K562 (cell line): ENCODE measurements around the gene FRK. TPM values are rescaled to one million over a fixed set of nuclear protein-coding genes. Genes with fewer than 3 reads are reported as not detected.

Source experiments
- ATAC-seq: fragments of 200-7000 bp; cut with Tn5 transposase; 3 replicates; pipeline ENCODE4 v1.9.1; 2020; ENCODE audit warnings: moderate library complexity
- BruUV-seq: library from RNA; stranded (reverse); fragments of 400-500 nt; replicated peaks from 2 replicates; lab custom pipeline; 2021; lab: Mats Ljungman, UMichigan
- CTCF ChIA-PET: fragments of 300-600 bp; formaldehyde crosslinking; extraction: SDS; loops from one replicate; lab custom pipeline; 2021; ENCODE audit warnings: low intra/inter-chr PET ratio; lab: Yijun Ruan, JAX
- POLR2A ChIA-PET: fragments of 300-600, 350-650 bp; sonication (Branson Sonifier 250); formaldehyde crosslinking; extraction: SDS; loops from one replicate; lab custom pipeline; 2021; ENCODE audit warnings: antibody characterized with exemption, inconsistent platforms; lab: Yijun Ruan, JAX
- DNase-seq, 4 experiments: peaks; one replicate each; pipeline versions ENCODE4 v3.0.0 to v3.0.0-alpha.2; 2011 to 2018; ENCODE audit warnings: low spot score in 3 of 4, mixed read lengths in 3 of 4; ENCODE audit errors: extremely low read depth in 1 of 4
- FAIRE-seq: peaks from 2 replicates; lab custom pipeline; 2011; peaks lifted over from hg19 to GRCh38; lab: Jason Lieb, UNC
- H2AFZ ChIP-seq: 2 replicates; pipeline ENCODE4 v1.6.0; 2011; ENCODE audit warnings: low read depth, low read length, control low read depth, inconsistent platforms
- H3K27ac ChIP-seq: fragments of 200-600 bp; 3 replicates; pipeline ENCODE4 v1.8.0; 2011; ENCODE audit warnings: low read depth, mild to moderate bottlenecking, control low read depth, inconsistent platforms, low read length, moderate library complexity, mixed read lengths; ENCODE audit errors: extremely low read depth
- H3K27me3 ChIP-seq, 2 experiments: fragments of 300-600 bp in 1 of 2; 2 replicates in 1 of 2; 3 replicates in 1 of 2; pipeline versions ENCODE4 v1.6.0 to v1.8.0; 2011; ENCODE audit warnings: inconsistent platforms in 2 of 2, low read length in 2 of 2, mild to moderate bottlenecking in 1 of 2, mixed read lengths in 1 of 2, moderate library complexity in 1 of 2; ENCODE audit not compliant: control insufficient read depth in 2 of 2, insufficient read depth in 2 of 2
- H3K36me3 ChIP-seq: fragments of 300-600 bp; 3 replicates; pipeline ENCODE4 v1.8.0; 2011; ENCODE audit warnings: mild to moderate bottlenecking, low read length, inconsistent platforms; ENCODE audit not compliant: control insufficient read depth, insufficient read depth
- H3K4me1 ChIP-seq, 2 experiments: fragments of 200-600 bp in 1 of 2; replicated peaks in 1 of 2; 2 replicates in 1 of 2; 3 replicates in 1 of 2; pipeline versions ENCODE4 v1.5.1 to v1.8.0; 2011; ENCODE audit warnings: inconsistent platforms in 2 of 2, low read length in 2 of 2, mild to moderate bottlenecking in 1 of 2, mixed read lengths in 1 of 2, moderate library complexity in 1 of 2; ENCODE audit not compliant: control insufficient read depth in 2 of 2, insufficient read depth in 2 of 2
- H3K4me2 ChIP-seq: 2 replicates; pipeline ENCODE4 v1.6.1; 2011; ENCODE audit warnings: low read length, control low read depth, inconsistent platforms, mixed read lengths; ENCODE audit not compliant: insufficient read depth
- H3K4me3 ChIP-seq: fragments of 200-600 bp; sonication (generic), shearing (Covaris generic); 2 replicates; pipeline ENCODE4 v1.5.1; 2016; ENCODE audit warnings: control low read depth, inconsistent platforms
- H3K79me2 ChIP-seq: fragments of 200-600 bp; 3 replicates; pipeline ENCODE4 v1.8.0; 2011; ENCODE audit warnings: low read length, inconsistent platforms; ENCODE audit not compliant: control insufficient read depth, insufficient read depth
- H3K9ac ChIP-seq, 2 experiments: 2 replicates each; pipeline versions ENCODE4 v1.6.0 to v1.6.1; 2011; ENCODE audit warnings: low read depth in 2 of 2, low read length in 2 of 2, control low read depth in 1 of 2, inconsistent platforms in 1 of 2, mild to moderate bottlenecking in 1 of 2, mixed read lengths in 1 of 2; ENCODE audit not compliant: insufficient read depth in 1 of 2
- H3K9me1 ChIP-seq: one replicate; pipeline ENCODE4 v1.6.0; 2011; ENCODE audit warnings: inconsistent platforms, mild to moderate bottlenecking, low read length, moderate library complexity; ENCODE audit not compliant: control insufficient read depth, insufficient read depth
- H3K9me3 ChIP-seq: replicated peaks from 2 replicates; pipeline ENCODE4 v1.5.1; 2011; ENCODE audit warnings: low read depth, low read length, inconsistent platforms; ENCODE audit not compliant: control insufficient read depth, insufficient read depth
- H4K20me1 ChIP-seq: replicated peaks from 2 replicates; pipeline ENCODE4 v1.6.1; 2011; ENCODE audit warnings: low read length, inconsistent platforms, mixed read lengths; ENCODE audit not compliant: control insufficient read depth, insufficient read depth
- BACH1 ChIP-seq: fragments of 200-800 bp; sonication (Bioruptor generic); IDR thresholded peaks from 2 replicates; pipeline ENCODE4 v1.6.1; 2016; ENCODE audit warnings: missing genetic modification characterization, missing compliant biosample characterization
- JUN ChIP-seq, 2 experiments: sonication (generic) in 1 of 2; formaldehyde crosslinking in 1 of 2; IDR thresholded peaks; 2 replicates each; pipeline versions ENCODE4 v1.6.1 to v1.8.0; 2012 to 2022; ENCODE audit warnings: borderline replicate concordance in 2 of 2, mild to moderate bottlenecking in 2 of 2, improper control_type of control experiment in 1 of 2, low read depth in 1 of 2, low read length in 1 of 2, missing genetic modification reagents in 1 of 2
- SAP30 ChIP-seq: fragments of 200-600 bp; sonication (generic); IDR thresholded peaks from 2 replicates; pipeline ENCODE4 v1.6.1; 2012; ENCODE audit warnings: borderline replicate concordance, low read depth, mild to moderate bottlenecking, moderate library complexity, low read length, control low read depth, inconsistent platforms; ENCODE audit not compliant: insufficient read depth, poor library complexity, severe bottlenecking
- SNIP1 ChIP-seq: fragments of 450-650 bp; IDR thresholded peaks from 2 replicates; pipeline ENCODE4 v1.7.1; 2017; ENCODE audit warnings: low read depth, mild to moderate bottlenecking
- U2AF1 ChIP-seq: fragments of 200-400 bp; formaldehyde crosslinking; optimal IDR thresholded peaks from 2 replicates; pipeline ENCODE3; 2017; ENCODE audit warnings: mild to moderate bottlenecking, low read depth, low read length, moderate library complexity
- ZC3H8 ChIP-seq: fragments of 450-650 bp; IDR thresholded peaks from 2 replicates; pipeline ENCODE4 v1.6.1; 2017
- WGBS: fragments of 100-300 bp; shearing (Covaris generic); methylation state at CpG from one replicate; pipeline ENCODE4 v1.1.6; 2016; ENCODE audit warnings: low coverage, mixed read lengths; ENCODE audit not compliant: insufficient coverage; ENCODE audit errors: missing lambda C conversion rate; 5-methylcytosine and 5-hydroxymethylcytosine counted together
- in situ Hi-C: fragments of 300-500 bp; cut with MboI; formaldehyde crosslinking; loops from 4 replicates; pipeline ENCODE4 v1.15.0; 2018; ENCODE audit warnings: inconsistent platforms, mixed read lengths
- intact Hi-C: fragments of 100-400 bp; cut with micrococcal nuclease; formaldehyde crosslinking; loops from 2 replicates; pipeline ENCODE4 v1.14.2; 2022
- polyA plus RNA-seq, 8 experiments: library from polyadenylated mRNA; depleted of rRNA in 4 of 8; stranded (reverse) in 5 of 8; unstranded in 3 of 8; fragments of >200 nt; fragmentation: Nextera tagmentation in 2 of 8; fragmentation: Illumina TruSeq in 1 of 8; extraction: Ambion mirVana in 2 of 8; extraction: Trizol in 1 of 8; gene quantifications; 2 replicates each; pipeline versions ENCODE4 v1.2.1 to v1.2.3, GENCODE V29; 2011 to 2014; ENCODE audit warnings: inconsistent platforms in 1 of 8, missing spikeins in 1 of 8
- total RNA-seq, 7 experiments: library from RNA; depleted of rRNA in 6 of 7; stranded (reverse); fragments of >200 nt in 6 of 7; fragmentation: Illumina TruSeq in 2 of 7; extraction: Trizol in 2 of 7; gene quantifications; 2 replicates each; pipeline versions ENCODE4 v1.2.1 to v1.2.3, GENCODE V29; 2011 to 2021; ENCODE audit warnings: low replicate concordance in 1 of 7
- TF ChIP-seq, protein P1 (sequence below): fragments of 250-450 bp; sonication (Bioruptor Pico); IDR thresholded peaks from 2 replicates; pipeline ENCODE4 v1.8.0; 2021; ENCODE audit warnings: borderline replicate concordance, mild to moderate bottlenecking, moderate library complexity; ENCODE audit not compliant: poor library complexity, severe bottlenecking
- TF ChIP-seq, protein P2 (sequence below): sonication (generic); formaldehyde crosslinking; IDR thresholded peaks from 2 replicates; pipeline ENCODE4 v1.8.0; 2022; ENCODE audit warnings: mild to moderate bottlenecking, missing genetic modification reagents, borderline replicate concordance

FRK gene
- total and polyA plus RNA-seq, 9 of the 15 experiments (the other 6 are each of a cell fraction or from before 2014, with no cell fraction given) = 0.01 to 0.29 (median 0.09) TPM

DNA sequence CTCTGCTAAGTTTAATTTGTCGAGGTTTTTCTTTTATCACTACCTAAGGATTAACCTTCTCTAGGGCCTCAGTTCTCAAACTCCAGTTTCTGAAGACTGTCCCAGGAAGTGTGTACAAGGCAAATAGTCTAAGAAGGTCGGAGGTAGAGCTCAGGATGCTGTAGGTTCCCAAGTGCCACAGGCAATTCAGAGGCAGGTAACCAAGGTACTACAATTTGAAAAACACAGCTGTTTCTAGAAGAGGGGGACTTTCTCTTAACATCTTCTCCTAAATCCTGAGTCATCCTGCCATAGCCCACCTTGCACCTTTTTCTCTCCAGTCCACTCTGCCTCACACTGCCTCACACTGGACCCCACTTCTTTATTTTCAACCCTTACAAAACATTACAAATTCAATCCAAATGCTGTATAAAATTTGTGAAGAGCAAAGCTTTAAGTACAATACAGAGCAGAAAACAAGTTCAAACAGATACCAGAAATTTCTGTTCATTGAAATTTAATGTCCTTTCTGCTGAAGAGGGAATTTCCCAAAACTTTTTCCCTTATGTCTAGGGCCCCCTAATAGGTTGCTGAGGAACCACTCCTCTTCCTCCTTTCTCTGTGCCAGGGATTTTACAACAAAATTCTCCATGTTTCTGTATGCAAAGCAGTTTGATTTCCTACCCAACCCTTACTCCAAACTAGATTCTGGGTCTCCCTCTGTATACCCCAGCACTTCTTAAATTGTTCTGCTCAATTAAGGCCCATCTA, 43.0 kb downstream of the FRK start:
- in situ Hi-C loops (no loop called here), intact Hi-C loops (no loop called here)
- TF ChIP-seq U2AF1 = no peak
- TF ChIP-seq, protein P1, sequence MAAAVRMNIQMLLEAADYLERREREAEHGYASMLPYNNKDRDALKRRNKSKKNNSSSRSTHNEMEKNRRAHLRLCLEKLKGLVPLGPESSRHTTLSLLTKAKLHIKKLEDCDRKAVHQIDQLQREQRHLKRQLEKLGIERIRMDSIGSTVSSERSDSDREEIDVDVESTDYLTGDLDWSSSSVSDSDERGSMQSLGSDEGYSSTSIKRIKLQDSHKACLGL (CRISPR knock-in tag) = no peak
- TF ChIP-seq JUN (IDR thresholded peaks at IDR 0.05; ENCODE audit: borderline replicate concordance, low read depth, low read length) = no peak
- TF ChIP-seq JUN (CRISPR knock-in tag; IDR thresholded peaks at IDR 0.05; ENCODE audit: borderline replicate concordance) = no peak
- no peak for TF ChIP-seq BACH1 (tag)
- no peak for TF ChIP-seq ZC3H8
- TF ChIP-seq SNIP1 = no peak
- TF ChIP-seq, protein P2, sequence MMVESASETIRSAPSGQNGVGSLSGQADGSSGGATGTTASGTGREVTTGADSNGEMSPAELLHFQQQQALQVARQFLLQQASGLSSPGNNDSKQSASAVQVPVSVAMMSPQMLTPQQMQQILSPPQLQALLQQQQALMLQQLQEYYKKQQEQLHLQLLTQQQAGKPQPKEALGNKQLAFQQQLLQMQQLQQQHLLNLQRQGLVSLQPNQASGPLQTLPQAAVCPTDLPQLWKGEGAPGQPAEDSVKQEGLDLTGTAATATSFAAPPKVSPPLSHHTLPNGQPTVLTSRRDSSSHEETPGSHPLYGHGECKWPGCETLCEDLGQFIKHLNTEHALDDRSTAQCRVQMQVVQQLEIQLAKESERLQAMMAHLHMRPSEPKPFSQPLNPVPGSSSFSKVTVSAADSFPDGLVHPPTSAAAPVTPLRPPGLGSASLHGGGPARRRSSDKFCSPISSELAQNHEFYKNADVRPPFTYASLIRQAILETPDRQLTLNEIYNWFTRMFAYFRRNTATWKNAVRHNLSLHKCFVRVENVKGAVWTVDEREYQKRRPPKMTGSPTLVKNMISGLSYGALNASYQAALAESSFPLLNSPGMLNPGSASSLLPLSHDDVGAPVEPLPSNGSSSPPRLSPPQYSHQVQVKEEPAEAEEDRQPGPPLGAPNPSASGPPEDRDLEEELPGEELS (CRISPR knock-in tag) = no peak
- TF ChIP-seq SAP30 = no peak
- WGBS = 5% methylated on average over 2 of the region's 2 CpGs
- ATAC-seq = no peak
- H3K4me2 ChIP-seq = no peak overlapping the region
- H3K9ac ChIP-seq = no peak overlapping the region
- no peak for DNase-seq
- no peak overlapping the region for H3K4me3 ChIP-seq
- no peak overlapping the region for H2AFZ ChIP-seq
- ChIA-PET CTCF (no interaction called here), POLR2A (interaction anchor here (0.5 kb wide), 1 partner anchor 52 kb away, joined by 3 read pairs; no protein-coding TSS in a partner anchor)
- no peaks in the 10 kb centered on the region for H3K4me1 ChIP-seq
- no peaks in the 10 kb centered on the region for H4K20me1 ChIP-seq
- no peak for FAIRE-seq
- no peaks in the 10 kb centered on the region for H3K27me3 ChIP-seq
- H3K9me1 ChIP-seq = no peaks in the 10 kb centered on the region
- H3K36me3 ChIP-seq = no peaks in the 10 kb centered on the region
- H3K27ac ChIP-seq = no peak overlapping the region
- no TSS peak for BruUV-seq
- no peaks in the 10 kb centered on the region for H3K9me3 ChIP-seq
- no peaks in the 10 kb centered on the region for H3K79me2 ChIP-seq
